Measurements from ENCODE around the gene PCBP3. TPM values are rescaled to one million over a fixed set of nuclear protein-coding genes. Genes with fewer than 3 reads are reported as not detected.

The PCBP3 gene
- total RNA-seq, 1 experiment from 2014 or later: 10.9 TPM

DNA sequence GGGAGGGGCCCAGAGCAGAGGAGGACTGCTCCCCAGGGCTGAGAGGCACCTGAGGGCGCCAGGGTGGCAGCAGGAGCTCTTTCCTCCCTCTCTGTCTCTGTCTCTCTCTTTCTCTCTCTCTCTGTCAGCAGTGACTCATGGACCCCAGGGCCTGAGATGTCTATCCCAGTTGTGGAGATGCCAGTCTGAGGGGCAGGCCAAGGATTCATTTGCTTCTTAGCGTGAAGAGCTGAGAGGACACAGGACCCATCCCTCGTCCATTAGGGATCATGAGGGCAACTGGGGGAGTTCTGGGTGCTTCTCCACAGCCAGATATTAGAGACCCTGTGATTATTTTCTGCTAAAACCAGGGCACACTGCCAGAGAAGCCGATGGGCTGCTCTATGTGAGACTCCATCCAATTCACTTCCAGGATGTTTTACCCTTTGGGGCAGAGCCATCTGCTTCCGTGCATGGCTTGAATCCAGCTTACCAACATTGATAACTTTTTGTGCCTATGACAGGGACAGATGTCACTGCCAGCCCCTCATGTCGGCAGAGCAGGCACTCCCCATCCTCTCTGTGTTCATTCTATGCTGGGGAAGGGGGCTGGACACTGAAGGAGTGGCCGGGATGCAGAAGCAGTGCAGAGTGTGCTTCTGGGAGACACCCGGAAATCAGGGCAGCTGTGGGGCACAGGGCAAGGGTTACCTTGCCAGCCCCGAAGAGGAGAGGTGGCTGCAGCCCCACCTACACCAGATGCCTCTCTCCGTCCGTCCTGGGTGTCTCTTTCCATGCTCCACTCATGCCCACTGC is 4.1 kb upstream of the PCBP3 start:
- Histone ChIP-seq H4K8ac (replicated peaks; ENCODE audit: insufficient read length, low read depth, low read length) (no peak overlapping the region), H3K4me2 (ENCODE audit: insufficient read depth, insufficient read length, low read length) (no peak overlapping the region), H3K18ac (ENCODE audit: insufficient read length, low read depth, low read length) (no peak overlapping the region), H3K79me2 (ENCODE audit: insufficient read depth, low read length) (no peaks in the 10 kb centered on the region), H3K27ac (ENCODE audit: insufficient read length, low read depth, low read length) (no peak overlapping the region), H3K4me1 (ENCODE audit: insufficient read depth, low read length) (no peaks in the 10 kb centered on the region), H4K20me1 (ENCODE audit: control insufficient read depth, insufficient read depth, insufficient read length) (no peaks in the 10 kb centered on the region), H3K23ac (ENCODE audit: insufficient read length, low read depth, low read length) (no peak overlapping the region), H2BK5ac (ENCODE audit: insufficient read length, low read length) (no peak overlapping the region), H3K23me2 (ENCODE audit: insufficient read length, low read depth, low read length, poor library complexity, severe bottlenecking) (peaks cover 5% of the 10 kb centered on the region), H3K14ac (ENCODE audit: insufficient read depth, low read length) (no peak overlapping the region), H3K27me3 (ENCODE audit: insufficient read depth, low read length) (no peaks in the 10 kb centered on the region; the same call in 1 of the 2 replicates), H2BK12ac (ENCODE audit: insufficient read length, low read depth, low read length) (no peak overlapping the region), H4K91ac (ENCODE audit: insufficient read length, low read depth, low read length) (no peak overlapping the region), H2BK120ac (ENCODE audit: low read depth, low read length, poor library complexity, severe bottlenecking) (no peak overlapping the region), H2BK15ac (ENCODE audit: low read depth, low read length) (no peak overlapping the region), H3K4ac (ENCODE audit: low read depth, low read length) (no peak overlapping the region), H3K9ac (ENCODE audit: extremely low read depth, insufficient read length, low read length) (no peak overlapping the region), H3K56ac (ENCODE audit: insufficient read length, low read depth, low read length) (no peak overlapping the region), H3K79me1 (ENCODE audit: insufficient read depth, low read depth, low read length, poor library complexity, severe bottlenecking) (no peaks in the 10 kb centered on the region), H3T11ph (ENCODE audit: low read length) (no peak overlapping the region), H2AK5ac (ENCODE audit: insufficient read length, low read length) (no peak overlapping the region), H2BK20ac (ENCODE audit: low read depth, low read length, poor library complexity, severe bottlenecking) (no peak overlapping the region), H4K5ac (ENCODE audit: insufficient read length, low read depth, low read length) (no peak overlapping the region), H3K9me3 (ENCODE audit: control insufficient read depth, low read depth, low read length) (no peaks in the 10 kb centered on the region), H2AFZ (ENCODE audit: low read length) (no peak overlapping the region)
- TF ChIP-seq, protein P1, sequence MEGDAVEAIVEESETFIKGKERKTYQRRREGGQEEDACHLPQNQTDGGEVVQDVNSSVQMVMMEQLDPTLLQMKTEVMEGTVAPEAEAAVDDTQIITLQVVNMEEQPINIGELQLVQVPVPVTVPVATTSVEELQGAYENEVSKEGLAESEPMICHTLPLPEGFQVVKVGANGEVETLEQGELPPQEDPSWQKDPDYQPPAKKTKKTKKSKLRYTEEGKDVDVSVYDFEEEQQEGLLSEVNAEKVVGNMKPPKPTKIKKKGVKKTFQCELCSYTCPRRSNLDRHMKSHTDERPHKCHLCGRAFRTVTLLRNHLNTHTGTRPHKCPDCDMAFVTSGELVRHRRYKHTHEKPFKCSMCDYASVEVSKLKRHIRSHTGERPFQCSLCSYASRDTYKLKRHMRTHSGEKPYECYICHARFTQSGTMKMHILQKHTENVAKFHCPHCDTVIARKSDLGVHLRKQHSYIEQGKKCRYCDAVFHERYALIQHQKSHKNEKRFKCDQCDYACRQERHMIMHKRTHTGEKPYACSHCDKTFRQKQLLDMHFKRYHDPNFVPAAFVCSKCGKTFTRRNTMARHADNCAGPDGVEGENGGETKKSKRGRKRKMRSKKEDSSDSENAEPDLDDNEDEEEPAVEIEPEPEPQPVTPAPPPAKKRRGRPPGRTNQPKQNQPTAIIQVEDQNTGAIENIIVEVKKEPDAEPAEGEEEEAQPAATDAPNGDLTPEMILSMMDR (conservative IDR thresholded peaks at IDR 0.05): no peak
- Mint-ChIP-seq H3K4me3 (no peak overlapping the region), H3K36me3 (ENCODE audit: insufficient read depth in 1 of 3, low read depth in 3 of 3) (no peaks in the 10 kb centered on the region; a peak in 1 of 7 replicates), H3K9me3 (no peaks in the 10 kb centered on the region), H3K4me1 (peaks cover 23 to 24% of the 10 kb centered on the region in 2 experiments), H3K27ac (no peak overlapping the region), H3K27me3 (ENCODE audit: low read depth) (peaks cover 9% of the 10 kb centered on the region)
- DNase-seq: no peak
- no CpG with 5 or more reads among the region's 11 CpGs for WGBS (ENCODE audit: extremely low coverage, insufficient read length, low lambda C conversion rate)
